ENCODE data around the gene EIF4E3. TPM values are rescaled to one million over a fixed set of nuclear protein-coding genes. Genes with fewer than 3 reads are reported as not detected.

EIF4E3 gene
- total RNA-seq, 2 donors from 2014 or later: 19.2 to 26.0 TPM

- TF ChIP-seq, protein P1, sequence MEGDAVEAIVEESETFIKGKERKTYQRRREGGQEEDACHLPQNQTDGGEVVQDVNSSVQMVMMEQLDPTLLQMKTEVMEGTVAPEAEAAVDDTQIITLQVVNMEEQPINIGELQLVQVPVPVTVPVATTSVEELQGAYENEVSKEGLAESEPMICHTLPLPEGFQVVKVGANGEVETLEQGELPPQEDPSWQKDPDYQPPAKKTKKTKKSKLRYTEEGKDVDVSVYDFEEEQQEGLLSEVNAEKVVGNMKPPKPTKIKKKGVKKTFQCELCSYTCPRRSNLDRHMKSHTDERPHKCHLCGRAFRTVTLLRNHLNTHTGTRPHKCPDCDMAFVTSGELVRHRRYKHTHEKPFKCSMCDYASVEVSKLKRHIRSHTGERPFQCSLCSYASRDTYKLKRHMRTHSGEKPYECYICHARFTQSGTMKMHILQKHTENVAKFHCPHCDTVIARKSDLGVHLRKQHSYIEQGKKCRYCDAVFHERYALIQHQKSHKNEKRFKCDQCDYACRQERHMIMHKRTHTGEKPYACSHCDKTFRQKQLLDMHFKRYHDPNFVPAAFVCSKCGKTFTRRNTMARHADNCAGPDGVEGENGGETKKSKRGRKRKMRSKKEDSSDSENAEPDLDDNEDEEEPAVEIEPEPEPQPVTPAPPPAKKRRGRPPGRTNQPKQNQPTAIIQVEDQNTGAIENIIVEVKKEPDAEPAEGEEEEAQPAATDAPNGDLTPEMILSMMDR (IDR thresholded peaks at IDR 0.05): no peak
- TF ChIP-seq POLR2A (IDR thresholded peaks at IDR 0.05) (peak; percentile 18), POLR2AphosphoS5 (IDR thresholded peaks at IDR 0.05) (peak; percentile 10)
- H3K36me3 ChIP-seq: no peaks in the 10 kb centered on the region
- H3K27ac ChIP-seq: peak overlapping the region; percentile 68 to 71
- intact Hi-C loops (cut with DNase I): loop anchor here (5.0 to 10.0 kb wide), 2 partner anchors 230 to 1098 kb away; no protein-coding TSS in a partner anchor
- peak overlapping the region; percentile 75 to 77 for H3K4me3 ChIP-seq
- WGBS: under 1% methylated on average over 66 of the region's 73 CpGs
- H3K9me3 ChIP-seq: no peaks in the 10 kb centered on the region
- no peaks in the 10 kb centered on the region for H3K4me1 ChIP-seq (replicated peaks)
- peak; percentile 7 for DNase-seq (ENCODE audit: low spot score)
- no peaks in the 10 kb centered on the region for H3K27me3 ChIP-seq (replicated peaks; ENCODE audit: insufficient read depth)
Measured at GRCh38 chr3:71724584-71725270, 475 bp downstream of the EIF4E3 start.

- no peak for DNase-seq (ENCODE audit: low spot score)
- Histone ChIP-seq H3K27ac (no peak overlapping the region), H3K4me1 (replicated peaks) (no peaks in the 10 kb centered on the region), H3K4me3 (peak overlapping the region; percentile 75 to 77), H3K36me3 (no peaks in the 10 kb centered on the region), H3K27me3 (replicated peaks; ENCODE audit: insufficient read depth) (no peaks in the 10 kb centered on the region), H3K9me3 (no peaks in the 10 kb centered on the region)
- intact Hi-C loops (cut with DNase I): loop anchor here (10.0 kb wide), 1 partner anchor 231 kb away; no protein-coding TSS in a partner anchor
- TF ChIP-seq POLR2A (IDR thresholded peaks at IDR 0.05): no peak
- no peak for TF ChIP-seq POLR2AphosphoS5 (IDR thresholded peaks at IDR 0.05)
- TF ChIP-seq, protein P1 (IDR thresholded peaks at IDR 0.05): no peak
Measured at GRCh38 chr3:71724171-71724453, 1.1 kb downstream of the EIF4E3 start.

DNA sequence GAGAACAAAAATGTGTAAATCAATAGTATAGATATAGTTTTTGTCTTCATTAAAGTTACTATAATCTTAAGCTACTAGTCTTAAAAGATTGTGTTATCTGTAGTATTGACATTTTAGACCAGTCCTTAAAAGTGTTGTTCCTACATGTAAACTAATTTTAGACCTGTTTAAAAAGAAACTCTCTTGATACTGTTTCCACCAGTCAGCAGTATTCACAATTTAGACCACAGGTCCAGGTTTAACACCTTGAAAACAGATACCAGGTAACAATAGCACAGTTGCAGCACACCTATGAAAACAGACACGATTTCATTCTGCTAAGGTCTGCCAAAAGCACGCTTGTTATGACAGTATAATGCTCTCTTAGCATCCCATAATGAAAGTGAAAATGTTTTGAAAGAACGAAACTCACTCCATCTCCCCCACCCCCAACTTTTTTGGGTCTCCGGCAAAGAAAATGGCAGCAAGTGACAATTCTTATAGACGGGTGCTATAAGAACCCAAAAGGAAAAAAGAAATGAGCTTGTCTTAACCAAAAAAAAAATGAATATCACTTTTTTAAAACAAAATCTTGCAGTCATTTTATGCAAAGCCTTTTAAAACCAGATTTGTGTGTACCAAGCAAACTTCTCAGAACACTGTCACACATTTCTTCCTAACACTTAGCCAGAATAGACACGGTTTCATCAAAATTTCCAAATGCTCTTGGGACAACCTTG, 1.6 kb downstream of the EIF4E3 start:
- intact Hi-C loops (cut with DNase I): loop anchor here (10.0 kb wide), 1 partner anchor 231 kb away; no protein-coding TSS in a partner anchor
- Histone ChIP-seq H3K27ac (no peak overlapping the region), H3K4me3 (peak overlapping the region; percentile 75 to 77), H3K9me3 (no peaks in the 10 kb centered on the region), H3K27me3 (replicated peaks; ENCODE audit: insufficient read depth) (no peaks in the 10 kb centered on the region), H3K4me1 (replicated peaks) (no peaks in the 10 kb centered on the region), H3K36me3 (no peaks in the 10 kb centered on the region)
- no peak for DNase-seq (ENCODE audit: low spot score)
- 37% methylated on average over 6 of the region's 6 CpGs for WGBS
- TF ChIP-seq POLR2AphosphoS5 (IDR thresholded peaks at IDR 0.05): no peak
- TF ChIP-seq, protein P1 (IDR thresholded peaks at IDR 0.05): no peak
- TF ChIP-seq POLR2A (IDR thresholded peaks at IDR 0.05): no peak

DNA sequence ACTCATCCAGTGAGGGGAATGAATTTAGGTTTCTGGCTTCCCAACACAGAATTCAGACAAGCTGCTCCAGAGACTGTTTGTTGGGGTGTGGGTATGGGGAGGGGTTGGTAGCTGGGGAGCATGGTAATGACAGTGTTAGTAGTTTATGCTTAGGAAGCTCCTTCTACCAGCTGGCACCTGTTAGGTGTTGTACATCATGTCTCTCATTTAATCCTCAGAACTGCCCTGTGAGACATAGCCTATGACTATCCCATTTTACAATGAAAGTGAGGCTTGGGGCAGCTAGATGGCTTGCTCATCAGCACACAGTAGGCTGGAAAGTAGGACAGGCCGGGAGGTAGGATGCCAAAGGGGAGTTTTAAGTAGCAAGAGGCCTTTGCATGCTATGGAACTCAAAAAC, 2.5 kb downstream of the EIF4E3 start:
- 80% methylated on average over 1 of the region's 1 CpG for WGBS
- Histone ChIP-seq H3K36me3 (no peaks in the 10 kb centered on the region), H3K9me3 (no peaks in the 10 kb centered on the region), H3K4me3 (no peak overlapping the region), H3K27ac (no peak overlapping the region), H3K4me1 (replicated peaks) (no peaks in the 10 kb centered on the region), H3K27me3 (replicated peaks; ENCODE audit: insufficient read depth) (no peaks in the 10 kb centered on the region)
- DNase-seq (ENCODE audit: low spot score): no peak
- intact Hi-C loops (cut with DNase I): loop anchor here (10.0 kb wide), 1 partner anchor 232 kb away; no protein-coding TSS in a partner anchor
- no peak for TF ChIP-seq POLR2A (IDR thresholded peaks at IDR 0.05)
- TF ChIP-seq, protein P1 (IDR thresholded peaks at IDR 0.05): no peak
- no peak for TF ChIP-seq POLR2AphosphoS5 (IDR thresholded peaks at IDR 0.05)
